PFSK-1 (cell line): Measurements from ENCODE around the gene MBD3L2.

Experiments
- POLR2AphosphoS5 ChIP-seq: IDR thresholded peaks from 2 replicates; pipeline ENCODE4 v1.6.1; 2012; ENCODE audit warnings: low read depth, mild to moderate bottlenecking, control low read depth, low read length, moderate library complexity
- REST ChIP-seq, 2 experiments: IDR thresholded peaks; 2 replicates each; pipeline versions ENCODE4 v1.6.1 to v1.8.0; 2011 to 2012; ENCODE audit warnings: low read depth in 2 of 2, low read length in 2 of 2, control low read depth in 1 of 2, inconsistent platforms in 1 of 2, mild to moderate bottlenecking in 1 of 2, moderate library complexity in 1 of 2; ENCODE audit not compliant: insufficient read depth in 1 of 2
- SIN3A ChIP-seq: IDR thresholded peaks from 2 replicates; pipeline ENCODE4 v1.6.1; 2012; ENCODE audit warnings: mild to moderate bottlenecking, low read length, moderate library complexity, borderline replicate concordance; ENCODE audit not compliant: insufficient read depth
- TAF1 ChIP-seq: IDR thresholded peaks from 2 replicates; pipeline ENCODE4 v1.6.1; 2012; ENCODE audit warnings: low read length, control low read depth, borderline replicate concordance; ENCODE audit not compliant: insufficient read depth

- no peak for TF ChIP-seq POLR2AphosphoS5
- TF ChIP-seq TAF1: no peak
- TF ChIP-seq REST (IDR thresholded peaks at IDR 0.05; ENCODE audit: insufficient read depth in 1 of 2, low read depth in 2 of 2, low read length in 2 of 2): no peak
- TF ChIP-seq SIN3A: no peak
These were observed 44.7 kb upstream of the MBD3L2 start for GRCh38 chr19:7004313-7004931.
